Measurements from ENCODE around the gene MOB2. TPM values are rescaled to one million over a fixed set of nuclear protein-coding genes. Genes with fewer than 3 reads are reported as not detected.

Gene MOB2
- total and polyA plus RNA-seq, 2 of the 13 experiments (the other 11 are each of a cell fraction or from before 2014, with no cell fraction given): 21.8 to 27.7 TPM

DNA sequence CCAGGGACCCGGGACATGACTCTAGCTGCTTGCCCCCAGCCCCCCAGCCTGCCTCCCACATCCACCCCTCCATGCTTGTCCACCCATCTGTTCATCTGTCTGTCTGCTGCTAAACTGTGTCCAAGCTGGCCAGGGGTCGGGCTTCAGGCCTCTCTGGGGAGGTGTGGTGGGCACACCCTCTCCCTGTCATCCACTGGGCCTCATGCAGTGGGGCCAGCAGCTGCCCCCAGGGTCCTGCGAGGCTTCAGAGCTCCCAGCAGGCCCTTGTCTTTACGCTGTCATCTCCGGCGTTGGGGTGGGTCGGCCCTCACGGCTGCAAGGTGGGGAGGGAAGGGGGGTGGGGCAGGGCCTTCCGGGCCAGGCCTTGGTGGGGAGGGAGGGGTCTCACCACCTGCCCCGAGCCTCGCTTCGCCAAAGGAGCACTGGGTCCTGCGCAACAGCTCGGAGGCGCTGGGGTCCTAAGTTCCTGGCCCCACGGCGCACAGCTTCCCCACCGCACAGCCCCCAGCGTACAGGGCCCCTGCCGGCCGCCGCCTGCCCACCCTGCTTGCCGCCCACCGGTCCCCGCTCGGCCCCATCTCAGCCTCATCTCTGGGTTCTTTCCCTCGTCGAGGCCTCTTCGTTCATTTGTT is 26.7 kb downstream of the MOB2 start:
- Histone ChIP-seq H3K36me3 (replicated peaks in 1 of 2; ENCODE audit: control insufficient read depth in 1 of 2, insufficient read depth in 2 of 2, low read length in 2 of 2) (no peaks in the 10 kb centered on the region), H3K9me3 (ENCODE audit: low read length) (peaks cover 7% of the 10 kb centered on the region; the same call in 1 of the 2 replicates), H3K9ac (ENCODE audit: insufficient read depth, low read depth, low read length) (no peak overlapping the region), H3K27me3 (ENCODE audit: control insufficient read depth in 1 of 2, insufficient read depth in 2 of 2, low read length in 2 of 2) (peaks cover 1 to 7% of the 10 kb centered on the region in 2 experiments; a peak in 1 of 5 replicates), H3K4me2 (ENCODE audit: low read depth, low read length) (no peak overlapping the region), H3K4me1 (ENCODE audit: insufficient read depth, low read length) (no peaks in the 10 kb centered on the region), H3K79me2 (ENCODE audit: insufficient read depth, low read length) (no peaks in the 10 kb centered on the region), H3K4me3 (replicated peaks in 1 of 3; ENCODE audit: insufficient read depth in 1 of 3, low read depth in 2 of 3, low read length in 3 of 3) (no peak overlapping the region), H3K27ac (ENCODE audit: extremely low read length, insufficient read depth, low read length) (no peak overlapping the region), H4K20me1 (ENCODE audit: insufficient read depth, low read length) (no peaks in the 10 kb centered on the region), H2AFZ (ENCODE audit: low read length) (no peak overlapping the region)
- 31% methylated on average over 15 of the region's 29 CpGs for WGBS (ENCODE audit: low lambda C conversion rate)
- ChIA-PET CTCF (ENCODE audit: low intra/inter-chr PET ratio, low total read pairs) (no interaction called here), POLR2A (no interaction called here)
- intact Hi-C loops (cut with micrococcal nuclease; ENCODE audit: unreplicated experiment): no loop called here
- in situ Hi-C loops (cut with HindIII; ENCODE audit: extremely low pct_ligation_motif_present, low pct_unique_long_range_greater_than_20kb): no loop called here
- no TSS peak for BruUV-seq (replicated peaks)
- DNase-seq (ENCODE audit: low spot score): no peak
- ATAC-seq: no peak
- FAIRE-seq: no peak
- no peak for TF ChIP-seq XBP1 (CRISPR knock-in tag; IDR thresholded peaks at IDR 0.05)
- no peak for TF ChIP-seq IRF2 (CRISPR knock-in tag; IDR thresholded peaks at IDR 0.05)
- no peak for TF ChIP-seq KAT2B (IDR thresholded peaks at IDR 0.05; ENCODE audit: borderline replicate concordance, low read depth, low read length)
- no peak for TF ChIP-seq CENPT (CRISPR knock-in tag; IDR thresholded peaks at IDR 0.05; ENCODE audit: low read depth)
- no peak for TF ChIP-seq HNRNPL (IDR thresholded peaks at IDR 0.05; ENCODE audit: low read depth, low read length)
- no peak for TF ChIP-seq GTF2F1 (IDR thresholded peaks at IDR 0.05; ENCODE audit: low read length)
- no peak for TF ChIP-seq ELF4 (CRISPR knock-in tag; IDR thresholded peaks at IDR 0.05; ENCODE audit: borderline replicate concordance)
- TF ChIP-seq, protein P1, sequence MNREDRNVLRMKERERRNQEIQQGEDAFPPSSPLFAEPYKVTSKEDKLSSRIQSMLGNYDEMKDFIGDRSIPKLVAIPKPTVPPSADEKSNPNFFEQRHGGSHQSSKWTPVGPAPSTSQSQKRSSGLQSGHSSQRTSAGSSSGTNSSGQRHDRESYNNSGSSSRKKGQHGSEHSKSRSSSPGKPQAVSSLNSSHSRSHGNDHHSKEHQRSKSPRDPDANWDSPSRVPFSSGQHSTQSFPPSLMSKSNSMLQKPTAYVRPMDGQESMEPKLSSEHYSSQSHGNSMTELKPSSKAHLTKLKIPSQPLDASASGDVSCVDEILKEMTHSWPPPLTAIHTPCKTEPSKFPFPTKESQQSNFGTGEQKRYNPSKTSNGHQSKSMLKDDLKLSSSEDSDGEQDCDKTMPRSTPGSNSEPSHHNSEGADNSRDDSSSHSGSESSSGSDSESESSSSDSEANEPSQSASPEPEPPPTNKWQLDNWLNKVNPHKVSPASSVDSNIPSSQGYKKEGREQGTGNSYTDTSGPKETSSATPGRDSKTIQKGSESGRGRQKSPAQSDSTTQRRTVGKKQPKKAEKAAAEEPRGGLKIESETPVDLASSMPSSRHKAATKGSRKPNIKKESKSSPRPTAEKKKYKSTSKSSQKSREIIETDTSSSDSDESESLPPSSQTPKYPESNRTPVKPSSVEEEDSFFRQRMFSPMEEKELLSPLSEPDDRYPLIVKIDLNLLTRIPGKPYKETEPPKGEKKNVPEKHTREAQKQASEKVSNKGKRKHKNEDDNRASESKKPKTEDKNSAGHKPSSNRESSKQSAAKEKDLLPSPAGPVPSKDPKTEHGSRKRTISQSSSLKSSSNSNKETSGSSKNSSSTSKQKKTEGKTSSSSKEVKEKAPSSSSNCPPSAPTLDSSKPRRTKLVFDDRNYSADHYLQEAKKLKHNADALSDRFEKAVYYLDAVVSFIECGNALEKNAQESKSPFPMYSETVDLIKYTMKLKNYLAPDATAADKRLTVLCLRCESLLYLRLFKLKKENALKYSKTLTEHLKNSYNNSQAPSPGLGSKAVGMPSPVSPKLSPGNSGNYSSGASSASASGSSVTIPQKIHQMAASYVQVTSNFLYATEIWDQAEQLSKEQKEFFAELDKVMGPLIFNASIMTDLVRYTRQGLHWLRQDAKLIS (CRISPR knock-in tag; IDR thresholded peaks at IDR 0.05): no peak
- no peak for TF ChIP-seq ELF1 (CRISPR knock-in tag; IDR thresholded peaks at IDR 0.05)
- TF ChIP-seq RELA (CRISPR knock-in tag; IDR thresholded peaks at IDR 0.05): no peak
- TF ChIP-seq ZNF224 (CRISPR knock-in tag; IDR thresholded peaks at IDR 0.05): no peak
- no peak for TF ChIP-seq SP4 (CRISPR knock-in tag; IDR thresholded peaks at IDR 0.05)
- no peak for TF ChIP-seq KDM4B (CRISPR knock-in tag; IDR thresholded peaks at IDR 0.05)
- no peak for TF ChIP-seq HDAC1 (CRISPR knock-in tag; IDR thresholded peaks at IDR 0.05)
- TF ChIP-seq ZNF263 (CRISPR knock-in tag; IDR thresholded peaks at IDR 0.05): no peak
- TF ChIP-seq KDM6A (CRISPR knock-in tag; IDR thresholded peaks at IDR 0.05; ENCODE audit: low read depth): no peak
- TF ChIP-seq CBX5 (CRISPR knock-in tag; IDR thresholded peaks at IDR 0.05; ENCODE audit: borderline replicate concordance): no peak
- TF ChIP-seq ZBTB21 (CRISPR knock-in tag; IDR thresholded peaks at IDR 0.05): no peak
- TF ChIP-seq, protein P2, sequence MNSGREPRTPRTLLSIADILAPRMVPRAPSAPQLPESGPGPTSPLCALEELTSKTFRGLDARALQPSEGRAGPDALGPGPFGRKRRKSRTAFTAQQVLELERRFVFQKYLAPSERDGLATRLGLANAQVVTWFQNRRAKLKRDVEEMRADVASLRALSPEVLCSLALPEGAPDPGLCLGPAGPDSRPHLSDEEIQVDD (CRISPR knock-in tag; IDR thresholded peaks at IDR 0.05; ENCODE audit: borderline replicate concordance): no peak
